Measurements from ENCODE around the gene ACSL6. TPM values are rescaled to one million over a fixed set of nuclear protein-coding genes. Genes with fewer than 3 reads are reported as not detected.

ACSL6 gene
- total RNA-seq, 2 donors from 2014 or later = 0.23 to 7.9 TPM

- WGBS = 87% methylated on average over 6 of the region's 6 CpGs
- H3K4me1 ChIP-seq (replicated peaks) = no peaks in the 10 kb centered on the region
- H3K9me3 ChIP-seq = no peaks in the 10 kb centered on the region
- no peaks in the 10 kb centered on the region for H3K27me3 ChIP-seq (replicated peaks; ENCODE audit: insufficient read depth)
- TF ChIP-seq POLR2A (IDR thresholded peaks at IDR 0.05) = no peak
- no peak for TF ChIP-seq POLR2AphosphoS5 (IDR thresholded peaks at IDR 0.05)
- TF ChIP-seq, protein P1, sequence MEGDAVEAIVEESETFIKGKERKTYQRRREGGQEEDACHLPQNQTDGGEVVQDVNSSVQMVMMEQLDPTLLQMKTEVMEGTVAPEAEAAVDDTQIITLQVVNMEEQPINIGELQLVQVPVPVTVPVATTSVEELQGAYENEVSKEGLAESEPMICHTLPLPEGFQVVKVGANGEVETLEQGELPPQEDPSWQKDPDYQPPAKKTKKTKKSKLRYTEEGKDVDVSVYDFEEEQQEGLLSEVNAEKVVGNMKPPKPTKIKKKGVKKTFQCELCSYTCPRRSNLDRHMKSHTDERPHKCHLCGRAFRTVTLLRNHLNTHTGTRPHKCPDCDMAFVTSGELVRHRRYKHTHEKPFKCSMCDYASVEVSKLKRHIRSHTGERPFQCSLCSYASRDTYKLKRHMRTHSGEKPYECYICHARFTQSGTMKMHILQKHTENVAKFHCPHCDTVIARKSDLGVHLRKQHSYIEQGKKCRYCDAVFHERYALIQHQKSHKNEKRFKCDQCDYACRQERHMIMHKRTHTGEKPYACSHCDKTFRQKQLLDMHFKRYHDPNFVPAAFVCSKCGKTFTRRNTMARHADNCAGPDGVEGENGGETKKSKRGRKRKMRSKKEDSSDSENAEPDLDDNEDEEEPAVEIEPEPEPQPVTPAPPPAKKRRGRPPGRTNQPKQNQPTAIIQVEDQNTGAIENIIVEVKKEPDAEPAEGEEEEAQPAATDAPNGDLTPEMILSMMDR (IDR thresholded peaks at IDR 0.05) = no peak
- H3K27ac ChIP-seq = no peak overlapping the region
- intact Hi-C loops (cut with DNase I) = no loop called here
- no peaks in the 10 kb centered on the region for H3K36me3 ChIP-seq
- no peak overlapping the region for H3K4me3 ChIP-seq
- no peak for DNase-seq (ENCODE audit: low spot score)
These were observed 22.9 kb downstream of the ACSL6 start for GRCh38 chr5:131988601-131989000.

DNA sequence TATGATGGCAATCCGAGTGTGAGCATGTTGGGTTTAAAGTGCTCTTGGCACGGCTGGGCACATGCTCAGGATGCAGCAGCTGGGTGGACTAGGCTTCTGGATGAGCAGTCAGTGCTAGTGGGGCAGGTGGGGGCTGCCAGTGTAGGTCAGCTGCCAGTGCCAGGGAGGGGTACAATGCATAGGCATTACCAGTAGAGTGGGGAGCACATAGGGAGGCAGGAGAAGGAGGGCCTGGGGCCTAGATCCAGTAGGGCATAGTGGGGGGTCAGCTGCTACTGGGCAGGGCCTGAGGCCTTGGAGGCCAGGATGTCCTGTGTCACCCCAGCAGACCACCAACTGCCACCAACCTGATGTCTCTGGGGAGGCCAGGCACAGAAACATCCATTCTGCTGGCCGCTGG is 24.2 kb downstream of the ACSL6 start:
- Histone ChIP-seq H3K4me1 (replicated peaks) (no peaks in the 10 kb centered on the region), H3K27me3 (replicated peaks; ENCODE audit: insufficient read depth) (no peaks in the 10 kb centered on the region), H3K4me3 (no peak overlapping the region), H3K9me3 (no peaks in the 10 kb centered on the region), H3K36me3 (no peaks in the 10 kb centered on the region), H3K27ac (no peak overlapping the region)
- DNase-seq (ENCODE audit: low spot score) = no peak
- intact Hi-C loops (cut with DNase I) = no loop called here
- TF ChIP-seq, protein P1 (IDR thresholded peaks at IDR 0.05) = no peak
- no peak for TF ChIP-seq POLR2AphosphoS5 (IDR thresholded peaks at IDR 0.05)
- TF ChIP-seq POLR2A (IDR thresholded peaks at IDR 0.05) = no peak
- WGBS = 89% methylated on average over 3 of the region's 3 CpGs

DNA sequence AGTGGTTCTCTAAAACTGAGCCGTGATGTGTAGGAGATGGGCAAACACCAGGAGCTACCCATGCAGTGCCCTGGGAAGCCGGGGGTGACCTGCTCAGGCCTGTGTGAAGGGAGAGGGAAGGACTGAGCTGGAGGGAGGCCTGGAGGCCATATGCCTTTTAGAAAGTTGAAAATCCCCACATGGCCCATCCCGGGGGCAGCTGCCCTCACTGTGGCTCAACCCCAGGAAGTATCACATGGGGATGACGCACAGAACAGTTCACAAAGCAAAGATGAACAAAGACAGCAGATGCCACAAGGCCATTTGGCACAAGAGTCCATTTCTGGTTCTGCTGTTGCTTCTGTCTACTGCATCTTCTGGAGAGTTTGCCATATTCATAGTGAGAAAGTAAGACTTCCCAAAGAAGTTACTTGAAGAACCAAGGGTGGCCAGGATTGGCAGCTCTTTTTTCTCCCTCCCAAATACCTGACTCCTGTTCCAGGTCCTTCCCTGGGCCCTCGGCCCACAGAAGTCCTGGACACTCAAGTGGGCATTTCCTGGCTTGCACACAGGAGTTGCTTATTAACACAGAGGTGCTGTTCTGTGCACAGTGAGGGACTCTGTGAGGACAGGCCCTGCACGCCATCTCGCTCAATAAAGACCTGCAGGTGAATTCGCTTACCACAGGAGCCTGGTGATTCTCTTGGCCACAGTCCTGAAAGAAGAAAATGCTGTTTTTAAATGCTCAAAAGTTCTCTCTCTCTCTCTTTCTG is 25.1 kb downstream of the ACSL6 start:
- intact Hi-C loops (cut with DNase I) = no loop called here
- Histone ChIP-seq H3K27ac (no peak overlapping the region), H3K4me3 (no peak overlapping the region), H3K4me1 (replicated peaks) (no peaks in the 10 kb centered on the region), H3K27me3 (replicated peaks; ENCODE audit: insufficient read depth) (no peaks in the 10 kb centered on the region), H3K9me3 (no peaks in the 10 kb centered on the region), H3K36me3 (no peaks in the 10 kb centered on the region)
- 88% methylated on average over 8 of the region's 8 CpGs for WGBS
- TF ChIP-seq POLR2AphosphoS5 (IDR thresholded peaks at IDR 0.05) (no peak), POLR2A (IDR thresholded peaks at IDR 0.05) (no peak)
- TF ChIP-seq, protein P1 (IDR thresholded peaks at IDR 0.05) = no peak
- DNase-seq (ENCODE audit: low spot score) = no peak

GRCh38 chr5:131984956-131985665 is 26.3 kb downstream of the ACSL6 start:
- no peak for DNase-seq (ENCODE audit: low spot score)
- TF ChIP-seq, protein P1 (IDR thresholded peaks at IDR 0.05) = no peak
- TF ChIP-seq POLR2AphosphoS5 (IDR thresholded peaks at IDR 0.05) = no peak
- no peak for TF ChIP-seq POLR2A (IDR thresholded peaks at IDR 0.05)
- no peaks in the 10 kb centered on the region for H3K9me3 ChIP-seq
- H3K4me1 ChIP-seq (replicated peaks) = no peaks in the 10 kb centered on the region
- H3K27me3 ChIP-seq (replicated peaks; ENCODE audit: insufficient read depth) = no peaks in the 10 kb centered on the region
- 97% methylated on average over 8 of the region's 8 CpGs for whole genome bisulfite sequencing
- no peaks in the 10 kb centered on the region for H3K36me3 ChIP-seq
- no peak overlapping the region for H3K4me3 ChIP-seq
- intact Hi-C loops (cut with DNase I) = no loop called here
- no peak overlapping the region for H3K27ac ChIP-seq
